Thyroid gland (tissue), 4 donors: ENCODE results near the gene BCAS3. TPM values are rescaled to one million over a fixed set of nuclear protein-coding genes. Genes with fewer than 3 reads are reported as not detected.

ENCODE experiments used
- DNase-seq, 2 donors: peaks; one replicate each; pipeline ENCODE4 v3.0.0-alpha.2; 2019
- H3K27ac ChIP-seq, 3 donors: fragments of 200-600 bp; sonication (generic); 1 replicate in 2 of 3; 2 replicates in 1 of 3; pipeline ENCODE4 v1.5.1; 2016 to 2019; ENCODE audit warnings: mild to moderate bottlenecking in 1 of 3, moderate library complexity in 1 of 3
- H3K27me3 ChIP-seq: fragments of 200-600 bp; sonication (generic); one replicate; pipeline ENCODE4 v1.5.1; 2019
- H3K36me3 ChIP-seq, 2 donors: fragments of 200-600 bp; sonication (generic); one replicate each; pipeline ENCODE4 v1.5.1; 2016 to 2019
- H3K4me1 ChIP-seq, 2 donors: fragments of 200-600 bp; sonication (generic); one replicate each; pipeline ENCODE4 v1.5.1; 2017 to 2019
- H3K4me3 ChIP-seq, 3 donors: fragments of 200-600 bp; sonication (generic); replicated peaks in 1 of 3; 1 replicate in 2 of 3; 2 replicates in 1 of 3; pipeline ENCODE4 v1.5.1; 2016; ENCODE audit warnings: mild to moderate bottlenecking in 1 of 3
- H3K9me3 ChIP-seq: fragments of 200-600 bp; sonication (generic); one replicate; pipeline ENCODE4 v1.5.1; 2017
- POLR2A ChIP-seq, 2 donors: fragments of 450-650 bp; IDR thresholded peaks; one replicate each; pipeline ENCODE4 v1.6.1; 2017; ENCODE audit warnings: antibody characterized with exemption in 2 of 2, mild to moderate bottlenecking in 2 of 2, moderate library complexity in 1 of 2
- WGBS, 2 donors: methylation state at CpG; one replicate each; pipeline ENCODE4 v1.1.5; 2017; 5-methylcytosine and 5-hydroxymethylcytosine counted together
- intact Hi-C: fragments of 100-400 bp; cut with DNase I; formaldehyde crosslinking; loops from one replicate; pipeline ENCODE4 v1.15.1; 2023
- total RNA-seq, 4 donors: library from RNA; depleted of rRNA; stranded (reverse); fragments of >200 nt; gene quantifications; one replicate each; pipeline ENCODE4 v1.2.3, GENCODE V29; 2016
- TF ChIP-seq, protein P1 (sequence below), 6 experiments: fragments of 200-600 bp in 3 of 6; fragments of 450-650 bp in 3 of 6; sonication (generic) in 3 of 6; IDR thresholded peaks; one replicate each; pipeline ENCODE4 v1.5.1; 2016 to 2019; ENCODE audit warnings: antibody characterized with exemption in 6 of 6, mild to moderate bottlenecking in 2 of 6, inconsistent platforms in 1 of 6, moderate library complexity in 1 of 6

Gene BCAS3
- total RNA-seq, 4 donors from 2014 or later = 41.8 to 78.7 (median 51.6) TPM

DNA sequence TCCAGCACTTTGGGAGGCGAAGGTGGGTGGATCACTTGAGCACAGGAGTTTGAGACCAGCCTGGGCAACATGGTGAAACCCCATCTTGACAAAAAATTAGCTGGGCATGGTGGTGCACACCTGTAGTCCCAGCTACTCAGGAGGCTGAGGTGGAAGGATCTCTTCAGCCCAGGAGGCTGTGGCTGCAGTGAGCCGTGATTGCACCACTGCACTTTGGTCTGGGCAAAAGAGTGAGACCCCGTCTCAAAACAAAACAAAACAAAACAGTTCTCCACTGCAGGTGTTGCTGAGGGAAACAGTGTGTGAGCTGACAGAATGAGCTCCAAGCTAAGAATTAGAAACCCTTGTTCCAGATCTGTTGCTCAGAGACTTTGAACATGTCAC, 686.8 kb downstream of the BCAS3 start:
- H3K4me1 ChIP-seq = peaks cover 26 to 29% of the 10 kb centered on the region in 2 donors
- intact Hi-C loops = no loop called here
- H3K27me3 ChIP-seq = no peaks in the 10 kb centered on the region
- H3K36me3 ChIP-seq = no peaks in the 10 kb centered on the region
- no peak for TF ChIP-seq POLR2A (IDR thresholded peaks at IDR 0.05)
- TF ChIP-seq, protein P1, sequence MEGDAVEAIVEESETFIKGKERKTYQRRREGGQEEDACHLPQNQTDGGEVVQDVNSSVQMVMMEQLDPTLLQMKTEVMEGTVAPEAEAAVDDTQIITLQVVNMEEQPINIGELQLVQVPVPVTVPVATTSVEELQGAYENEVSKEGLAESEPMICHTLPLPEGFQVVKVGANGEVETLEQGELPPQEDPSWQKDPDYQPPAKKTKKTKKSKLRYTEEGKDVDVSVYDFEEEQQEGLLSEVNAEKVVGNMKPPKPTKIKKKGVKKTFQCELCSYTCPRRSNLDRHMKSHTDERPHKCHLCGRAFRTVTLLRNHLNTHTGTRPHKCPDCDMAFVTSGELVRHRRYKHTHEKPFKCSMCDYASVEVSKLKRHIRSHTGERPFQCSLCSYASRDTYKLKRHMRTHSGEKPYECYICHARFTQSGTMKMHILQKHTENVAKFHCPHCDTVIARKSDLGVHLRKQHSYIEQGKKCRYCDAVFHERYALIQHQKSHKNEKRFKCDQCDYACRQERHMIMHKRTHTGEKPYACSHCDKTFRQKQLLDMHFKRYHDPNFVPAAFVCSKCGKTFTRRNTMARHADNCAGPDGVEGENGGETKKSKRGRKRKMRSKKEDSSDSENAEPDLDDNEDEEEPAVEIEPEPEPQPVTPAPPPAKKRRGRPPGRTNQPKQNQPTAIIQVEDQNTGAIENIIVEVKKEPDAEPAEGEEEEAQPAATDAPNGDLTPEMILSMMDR (IDR thresholded peaks at IDR 0.05) = no peak
- H3K27ac ChIP-seq = no peak overlapping the region
- 96 to 97% methylated on average over 3 of the region's 3 CpGs for WGBS, 2 donors
- no peak for DNase-seq
- H3K4me3 ChIP-seq = no peak overlapping the region
- H3K9me3 ChIP-seq = no peaks in the 10 kb centered on the region

DNA sequence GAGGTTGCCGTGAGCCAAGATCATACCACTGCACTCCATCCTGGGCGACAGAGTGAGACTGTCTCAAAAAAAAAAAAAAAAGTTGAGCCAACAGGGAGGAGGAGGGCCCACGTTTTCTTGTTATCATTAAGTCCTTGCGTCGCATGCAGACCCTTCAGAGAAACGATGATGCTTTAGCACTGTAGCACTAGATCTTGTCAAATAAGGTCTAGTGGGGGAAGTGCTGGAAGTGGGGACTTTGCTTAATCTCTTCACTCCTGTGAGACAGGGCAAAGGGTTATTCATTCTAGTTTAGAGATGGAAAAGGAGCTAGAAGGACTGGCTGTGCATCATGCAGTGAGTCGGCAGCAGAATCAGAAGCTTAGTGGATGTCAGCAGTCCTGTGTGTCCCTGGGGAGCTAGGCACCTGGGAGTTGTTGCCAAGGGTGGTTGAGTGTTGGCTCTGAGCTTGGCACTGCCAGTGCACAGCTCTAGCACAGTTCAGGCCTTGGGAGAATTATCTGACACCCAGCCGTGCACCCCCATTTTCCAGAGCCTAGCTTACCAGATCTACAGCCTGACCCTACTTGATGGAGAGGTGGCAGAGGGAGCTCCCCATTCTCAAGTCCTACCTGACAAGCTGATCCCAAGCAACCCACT, 688.5 kb downstream of the BCAS3 start:
- intact Hi-C loops = no loop called here
- DNase-seq = no peak
- TF ChIP-seq, protein P1 (IDR thresholded peaks at IDR 0.05) = no peak
- no peak for TF ChIP-seq POLR2A (IDR thresholded peaks at IDR 0.05)
- peaks cover 28 to 34% of the 10 kb centered on the region in 2 donors for H3K4me1 ChIP-seq
- H3K27ac ChIP-seq = no peak overlapping the region
- no peak overlapping the region for H3K4me3 ChIP-seq
- H3K27me3 ChIP-seq = no peaks in the 10 kb centered on the region
- 89 to 95% methylated on average over 8 of the region's 8 CpGs for WGBS, 2 donors
- no peaks in the 10 kb centered on the region for H3K9me3 ChIP-seq
- no peaks in the 10 kb centered on the region for H3K36me3 ChIP-seq

DNA sequence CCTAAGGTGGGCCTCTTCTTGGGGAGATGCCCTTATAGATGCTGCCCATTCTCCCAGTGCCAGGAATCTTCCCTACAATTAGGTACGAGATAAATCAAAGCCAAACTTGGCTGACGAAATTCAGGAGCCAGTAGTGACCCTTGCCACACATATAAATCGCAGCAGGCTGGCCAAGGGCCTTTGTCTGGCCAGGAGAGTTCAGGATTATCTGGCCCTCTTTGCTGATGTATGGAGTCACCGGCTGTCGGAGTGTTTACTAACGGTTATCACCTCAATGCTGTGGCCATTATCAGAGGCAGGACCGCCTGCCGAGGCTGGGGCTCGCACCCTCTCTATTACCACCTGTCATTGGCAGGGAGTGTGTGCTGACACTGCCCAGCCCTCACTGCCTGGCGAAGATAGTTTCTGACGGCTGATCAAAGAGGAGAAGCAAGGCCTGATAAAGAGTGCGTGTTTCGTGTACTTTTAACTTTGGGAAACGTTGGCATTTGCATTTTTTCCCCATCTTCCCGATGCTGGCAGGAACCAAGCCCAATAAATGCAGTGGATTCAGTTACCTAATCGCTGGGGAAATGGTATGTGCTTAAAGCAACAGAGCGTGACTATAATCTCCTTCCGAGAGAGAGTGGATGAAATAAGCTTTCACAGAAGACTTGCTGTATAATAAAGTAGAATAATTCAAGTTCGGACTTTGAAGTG, 689.2 kb downstream of the BCAS3 start:
- Histone ChIP-seq H3K36me3 (no peaks in the 10 kb centered on the region), H3K9me3 (no peaks in the 10 kb centered on the region), H3K4me1 (peaks cover 28 to 34% of the 10 kb centered on the region in 2 donors), H3K27ac (no peak overlapping the region), H3K4me3 (no peak overlapping the region), H3K27me3 (no peaks in the 10 kb centered on the region)
- no peak for DNase-seq
- TF ChIP-seq, protein P1 (IDR thresholded peaks at IDR 0.05) = no peak
- TF ChIP-seq POLR2A (IDR thresholded peaks at IDR 0.05) = no peak
- intact Hi-C loops = no loop called here
- 61 to 65% methylated on average over 18 of the region's 19 CpGs for WGBS, 2 donors

DNA sequence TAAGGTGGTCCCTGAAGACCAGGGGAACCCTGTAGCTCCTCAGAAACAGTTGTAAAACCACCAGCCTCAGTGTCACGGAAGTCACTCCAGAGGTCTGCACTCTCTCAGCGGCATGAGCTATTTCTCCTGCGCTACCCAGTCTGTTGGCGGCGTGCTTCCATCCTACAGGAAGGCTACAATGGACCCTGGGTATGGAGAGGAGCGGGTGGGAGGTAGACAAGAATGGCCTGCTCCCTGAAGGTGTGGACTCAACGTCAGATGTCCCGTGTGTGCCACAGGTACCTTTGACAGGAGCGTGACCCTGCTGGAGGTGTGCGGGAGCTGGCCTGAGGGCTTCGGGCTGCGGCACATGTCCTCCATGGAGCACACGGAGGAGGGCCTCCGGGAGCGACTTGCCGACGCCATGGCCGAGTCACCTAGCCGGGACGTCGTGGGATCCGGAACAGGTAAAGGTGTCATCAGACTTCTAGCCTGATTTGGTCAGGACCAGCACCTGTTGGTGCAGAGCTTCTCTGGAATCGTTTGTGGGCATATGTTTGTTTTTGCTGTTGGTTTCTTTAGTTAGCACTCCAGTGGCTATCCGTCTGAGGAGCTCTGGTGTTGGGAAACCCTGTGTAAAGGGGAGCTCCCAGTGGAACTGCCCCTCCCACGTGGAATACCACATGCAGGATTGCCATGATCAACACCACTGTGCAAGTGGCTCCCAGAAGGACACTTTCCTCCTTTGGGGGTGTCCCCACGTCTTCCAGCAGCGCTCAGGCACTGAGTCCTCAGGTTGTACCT, 690.6 kb downstream of the BCAS3 start:
- Histone ChIP-seq H3K4me3 (no peak overlapping the region), H3K27ac (peak overlapping the region in 1 of 3 donors; percentile 39), H3K27me3 (no peaks in the 10 kb centered on the region), H3K9me3 (no peaks in the 10 kb centered on the region), H3K4me1 (peaks cover 28 to 34% of the 10 kb centered on the region in 2 donors), H3K36me3 (no peaks in the 10 kb centered on the region)
- 75% methylated on average over 27 of the region's 27 CpGs for WGBS, 2 donors
- DNase-seq = peak; percentile 80 to 88
- TF ChIP-seq, protein P1 (IDR thresholded peaks at IDR 0.05) = no peak
- intact Hi-C loops = no loop called here
